CMK (cell line): ENCODE measurements around the gene PRKACB.
A peak's percentile ranks its signal among the peaks of the same experiment; 100 is the strongest.
"Not testable (repeated sequence)": the region's sequence is repeated elsewhere in the genome, so short reads cannot be mapped to it uniquely, and the experiment has no call there.

Experiments
- DNase-seq: peaks from one replicate; pipeline ENCODE4 v3.0.0-alpha.2; 2010; ENCODE audit warnings: low read depth

The PRKACB gene

DNA sequence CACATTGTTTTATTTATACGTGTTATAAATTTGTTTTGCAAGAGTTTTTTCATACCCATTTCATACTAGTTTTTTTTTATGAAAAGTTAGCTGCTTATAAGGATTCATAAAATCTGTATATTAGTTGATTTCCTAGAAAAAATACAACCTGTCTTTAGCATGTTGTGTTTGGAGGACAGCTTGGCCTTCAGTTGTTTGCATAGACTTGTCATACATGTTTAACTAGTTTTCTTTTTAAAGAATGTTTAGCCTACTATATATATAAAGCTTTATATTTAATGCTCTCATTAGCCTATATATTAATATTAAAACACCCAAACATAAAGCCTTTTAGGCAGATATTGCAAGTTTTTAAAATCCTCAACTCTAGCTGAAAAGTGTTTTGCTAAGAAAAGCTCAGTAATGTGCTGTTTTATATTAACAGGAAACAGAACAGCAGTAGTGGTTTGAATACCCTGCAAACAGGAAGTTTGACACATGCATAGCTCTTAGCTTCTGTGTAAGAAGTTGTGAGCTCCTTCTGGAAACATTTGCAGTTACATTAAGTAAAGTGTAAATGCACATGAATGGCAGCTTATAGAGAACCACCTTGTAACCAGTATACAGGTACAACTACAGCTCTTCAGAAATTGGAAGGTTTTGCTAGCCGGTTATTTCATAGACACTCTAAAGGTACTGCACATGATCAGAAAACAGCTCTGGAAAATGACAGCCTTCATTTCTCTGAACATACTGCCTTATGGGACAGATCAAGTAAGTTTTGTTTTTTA is at the start of gene PRKACB:
Gene PRKACB (plus strand): TSS at position 476 of the 770 bp plus-strand sequence. CDS start 91 bp downstream, at position 567.
- DNase-seq: no peak

DNA sequence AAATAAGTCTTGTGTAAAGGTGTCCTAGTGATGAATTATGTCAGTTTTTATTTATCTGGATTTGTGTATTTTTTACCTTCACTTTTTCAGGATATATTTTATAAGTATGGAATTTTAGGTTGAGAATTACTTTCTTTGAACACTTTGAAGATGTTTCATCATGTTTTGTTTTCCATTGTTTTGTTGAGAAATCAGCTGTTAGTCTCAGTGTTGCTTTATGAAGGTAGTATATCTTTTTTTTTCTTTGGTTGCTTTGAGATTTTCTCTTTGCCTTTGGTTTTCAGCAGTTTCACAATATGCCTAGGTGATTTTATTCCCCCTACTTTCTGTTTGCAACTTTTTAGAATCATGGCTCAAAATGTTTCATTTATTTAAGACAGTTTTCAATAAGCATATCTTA is 48.8 kb upstream of the PRKACB start:
- DNase-seq: no peak

DNA sequence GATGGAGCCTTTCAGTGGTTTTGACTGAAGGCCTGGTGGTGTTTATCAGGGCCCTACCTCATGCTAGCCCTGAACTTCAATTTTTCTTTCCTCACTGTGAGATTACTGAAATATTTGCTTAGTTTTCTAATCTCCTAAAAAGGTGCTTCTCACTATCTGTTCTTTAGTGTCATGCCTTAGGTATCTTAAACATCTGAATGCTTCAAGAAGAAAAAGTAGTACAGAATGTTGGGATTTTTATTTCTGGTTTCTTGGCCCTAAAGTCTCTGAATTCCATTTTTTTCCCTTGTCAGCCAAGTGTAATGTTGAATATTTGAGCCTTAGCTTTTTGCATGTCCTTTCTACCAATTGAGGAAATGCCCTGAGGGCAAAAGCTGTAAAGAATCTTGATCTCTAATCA is 47.9 kb upstream of the PRKACB start:
- DNase-seq: no peak

DNA sequence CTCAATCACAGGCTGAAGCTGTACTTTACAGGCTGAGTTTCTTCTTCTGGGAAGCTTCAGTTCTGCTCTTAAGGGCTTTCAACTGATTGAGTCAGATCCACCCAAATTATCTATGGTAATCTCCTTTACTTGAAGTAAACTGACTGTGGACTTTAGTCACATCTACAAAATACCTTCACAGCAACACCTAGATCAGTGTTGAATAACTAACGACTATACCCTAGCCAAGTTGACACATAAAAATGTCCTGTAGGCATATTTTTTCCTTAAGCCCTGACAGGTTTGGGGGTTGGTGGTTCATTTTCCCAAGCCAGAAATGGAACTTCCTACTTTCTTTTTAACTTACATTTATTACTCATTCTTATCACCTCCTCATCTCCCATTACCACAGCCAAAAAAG is 42.9 kb upstream of the PRKACB start:
- DNase-seq: no peak

DNA sequence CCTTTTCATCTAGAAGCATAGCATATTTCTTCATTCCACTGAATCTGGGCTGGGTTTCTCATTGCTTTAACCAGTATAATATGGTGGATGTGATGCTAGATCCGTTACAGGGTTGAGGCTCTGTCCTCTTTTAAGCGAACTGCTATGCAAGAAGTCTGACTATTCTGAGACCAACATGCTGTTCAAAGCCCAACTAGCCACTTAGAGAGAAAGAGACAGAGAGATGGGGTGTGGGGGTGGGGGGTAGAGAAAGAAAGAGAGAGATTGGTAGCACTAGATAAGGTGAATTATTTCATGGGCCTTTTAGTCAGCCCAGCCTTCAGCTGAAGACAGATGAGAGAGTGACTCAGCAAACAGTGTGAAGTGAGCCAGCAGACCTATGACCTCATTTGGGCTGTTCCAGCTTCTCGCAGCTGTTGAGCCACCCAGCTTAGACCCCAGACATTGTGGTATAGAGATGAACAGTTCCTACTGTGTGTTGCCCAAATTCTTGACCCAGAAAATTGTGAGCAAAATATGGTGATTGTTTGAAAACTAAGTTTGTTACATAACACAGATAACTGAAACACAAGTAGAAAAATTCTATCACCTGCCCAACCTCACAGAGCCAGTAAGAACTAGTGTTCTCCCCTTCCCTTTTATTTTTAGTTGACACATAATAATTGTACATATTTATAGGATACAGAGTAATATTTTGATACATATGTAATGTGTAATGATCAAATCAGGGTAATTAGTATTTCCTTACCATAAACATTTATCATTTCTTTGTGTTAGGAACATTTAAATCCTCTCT is 40.7 kb upstream of the PRKACB start:
- DNase-seq: peak; percentile 35

DNA sequence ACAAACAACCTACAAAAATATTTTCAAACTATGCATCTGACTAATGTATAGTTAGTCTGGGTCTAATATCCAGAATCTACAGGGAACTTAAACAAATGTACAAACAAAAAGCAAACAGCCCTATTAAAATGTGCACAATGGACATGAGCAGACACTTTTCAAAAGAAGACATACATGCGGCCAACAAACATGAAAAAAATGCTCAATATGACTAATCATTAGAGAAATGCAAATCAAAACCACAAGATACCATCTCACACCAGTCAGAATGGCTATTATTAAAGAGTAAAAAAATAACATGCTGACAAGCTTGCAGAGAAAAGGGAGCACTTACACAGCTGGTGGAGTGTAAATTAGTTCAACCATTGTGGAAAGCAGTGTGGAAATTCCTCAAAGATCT is 36.5 kb upstream of the PRKACB start:
- not testable (repeated sequence) for DNase-seq

DNA sequence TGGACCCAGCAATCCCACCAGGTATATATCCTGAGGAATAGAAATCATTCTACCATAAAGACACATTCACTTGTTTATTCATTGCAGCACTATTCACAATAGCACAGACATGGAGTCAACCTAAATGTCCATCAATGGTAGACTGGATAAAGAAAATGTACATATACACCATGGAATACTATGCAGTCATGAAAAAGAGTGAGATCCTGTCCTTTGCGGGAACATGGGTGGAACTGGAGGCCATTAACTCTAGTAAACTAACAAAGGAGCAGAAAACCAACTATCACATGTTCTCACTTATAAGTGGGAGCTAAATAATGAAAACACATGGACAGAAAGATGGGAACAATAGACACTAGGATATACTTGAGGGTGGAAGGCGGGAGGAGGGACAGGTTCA is 36.1 kb upstream of the PRKACB start:
- no peak for DNase-seq

DNA sequence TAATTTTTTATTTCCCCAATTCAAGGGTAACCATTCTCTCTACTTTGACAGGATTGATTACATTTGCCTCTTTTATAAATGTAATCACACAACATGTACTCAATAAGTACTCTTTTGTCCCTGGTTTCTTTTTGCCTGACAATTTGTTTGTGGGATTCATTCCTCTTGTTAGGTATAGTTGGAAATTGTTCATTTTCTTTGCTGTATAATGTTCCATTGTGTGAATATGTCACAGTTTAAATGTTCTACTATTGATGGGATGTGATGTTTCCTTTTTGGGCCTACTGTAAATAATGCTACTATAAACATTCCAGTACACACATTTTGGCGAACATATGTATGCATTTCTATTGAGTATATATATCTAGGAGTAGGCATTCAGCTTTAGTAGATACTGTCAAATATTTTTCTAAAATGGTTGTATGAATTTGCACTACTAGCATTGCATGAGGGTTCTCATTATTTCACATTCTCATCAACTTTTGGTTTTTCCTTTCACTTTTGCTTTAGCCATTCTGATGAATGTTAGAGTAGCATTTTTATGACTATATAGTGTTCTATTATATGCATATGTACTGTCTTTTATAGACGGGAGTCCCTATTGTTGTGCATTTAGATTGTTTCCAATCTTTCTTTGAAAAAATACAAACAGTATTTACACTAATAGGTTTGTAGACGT is 35.0 kb upstream of the PRKACB start:
- no peak for DNase-seq

DNA sequence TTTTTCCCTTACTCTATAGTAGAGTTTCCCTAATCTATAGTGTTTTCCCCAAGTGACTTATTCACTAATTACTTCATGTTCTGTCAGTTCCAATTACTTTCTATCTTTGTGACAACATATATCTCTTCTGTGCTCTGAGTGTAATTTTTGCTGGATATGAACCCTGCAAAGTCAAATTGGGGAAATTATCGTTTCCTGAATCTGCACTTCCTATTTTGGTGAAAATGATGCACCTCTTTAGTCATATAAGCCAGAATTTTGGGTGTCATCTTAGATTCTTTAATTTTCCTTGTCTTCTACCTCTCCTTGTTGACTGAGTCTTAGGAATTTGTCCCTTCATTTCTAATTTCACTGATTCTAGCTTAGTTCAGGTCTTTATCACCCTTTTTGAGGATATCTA is 33.4 kb upstream of the PRKACB start:
- DNase-seq: no peak

DNA sequence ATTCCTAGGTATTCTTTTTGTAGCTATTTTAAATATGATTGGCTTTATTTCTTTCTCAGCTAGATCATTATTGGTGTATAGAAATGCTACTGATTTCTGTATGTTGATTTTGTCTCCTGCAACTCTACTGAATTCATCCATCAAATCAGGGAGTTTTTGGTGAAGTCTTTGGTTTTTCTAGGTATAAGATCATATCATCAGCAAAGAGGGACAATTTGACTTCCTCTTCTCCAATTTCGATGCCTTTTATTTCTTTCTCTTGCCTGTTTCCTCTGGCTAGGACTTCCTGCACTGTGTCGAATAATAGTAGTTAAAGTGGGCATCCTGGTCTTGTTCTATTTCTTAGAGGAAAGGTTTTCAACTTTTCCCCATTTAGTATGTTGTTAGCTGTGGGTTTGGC is 27.5 kb upstream of the PRKACB start:
- DNase-seq: no peak

DNA sequence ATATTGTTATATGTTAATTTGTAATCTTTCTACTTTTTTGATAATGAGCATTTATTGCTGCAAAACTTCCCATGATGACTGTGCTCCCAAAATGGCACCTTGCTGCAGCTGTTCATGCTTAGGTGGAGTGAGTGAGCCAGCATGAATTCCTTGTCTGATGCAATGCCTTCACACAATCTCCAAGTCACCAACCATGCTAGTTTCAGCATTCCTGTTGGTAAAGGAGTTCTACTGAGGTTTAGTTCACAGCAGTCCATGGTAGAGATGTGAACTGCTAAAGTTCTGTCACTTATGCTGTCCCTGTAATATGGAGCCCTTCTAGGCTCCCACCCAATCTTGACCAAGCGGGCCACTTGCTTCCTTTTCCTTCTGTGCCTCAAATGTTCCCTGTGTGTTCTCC is 26.2 kb upstream of the PRKACB start:
- no peak for DNase-seq

DNA sequence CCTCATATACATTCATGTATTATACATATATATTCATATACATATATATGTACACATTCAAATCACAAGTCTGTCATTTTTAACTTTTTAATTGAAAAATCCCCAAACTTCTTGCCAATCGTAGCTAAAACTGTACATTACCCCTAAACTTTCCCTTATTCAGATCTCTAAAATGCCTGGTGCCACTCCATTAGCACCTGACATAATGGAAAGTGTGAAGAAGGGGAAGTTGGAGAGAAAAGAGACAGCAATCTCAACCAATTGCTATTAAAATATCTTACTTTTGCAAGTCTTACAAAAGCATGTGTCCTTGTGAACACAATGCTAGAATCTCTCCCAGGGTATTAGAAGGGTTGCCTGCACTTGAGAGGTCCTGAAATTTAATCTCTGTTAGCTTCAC is 22.7 kb upstream of the PRKACB start:
- DNase-seq: no peak

DNA sequence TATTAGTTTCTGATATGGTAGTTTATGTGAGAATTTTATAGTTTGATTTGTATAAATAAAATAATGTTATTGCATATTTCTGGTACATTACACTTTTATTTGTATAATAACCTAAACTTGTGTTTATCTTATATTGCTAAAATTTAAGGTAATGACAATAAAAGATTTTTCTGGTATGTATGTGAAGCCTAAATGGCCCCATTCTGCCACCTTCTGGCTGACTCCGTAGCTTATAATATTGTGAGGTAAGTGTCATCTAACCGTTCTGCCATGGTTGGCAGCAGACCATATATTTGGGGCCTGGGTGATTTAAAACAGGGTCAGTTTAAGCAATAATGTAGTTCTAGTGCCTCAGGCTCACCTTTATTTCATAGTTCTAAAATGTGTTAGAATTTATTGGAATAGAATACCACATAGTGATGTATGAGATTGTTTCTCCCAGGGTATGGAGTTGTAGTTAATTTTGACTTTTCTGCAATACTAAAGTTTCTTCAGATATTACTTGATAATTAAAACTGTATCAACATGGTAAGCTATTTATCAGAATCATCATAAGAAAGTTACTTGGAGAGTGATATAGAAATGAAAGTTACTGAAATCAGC is 21.2 kb upstream of the PRKACB start:
- no peak for DNase-seq

DNA sequence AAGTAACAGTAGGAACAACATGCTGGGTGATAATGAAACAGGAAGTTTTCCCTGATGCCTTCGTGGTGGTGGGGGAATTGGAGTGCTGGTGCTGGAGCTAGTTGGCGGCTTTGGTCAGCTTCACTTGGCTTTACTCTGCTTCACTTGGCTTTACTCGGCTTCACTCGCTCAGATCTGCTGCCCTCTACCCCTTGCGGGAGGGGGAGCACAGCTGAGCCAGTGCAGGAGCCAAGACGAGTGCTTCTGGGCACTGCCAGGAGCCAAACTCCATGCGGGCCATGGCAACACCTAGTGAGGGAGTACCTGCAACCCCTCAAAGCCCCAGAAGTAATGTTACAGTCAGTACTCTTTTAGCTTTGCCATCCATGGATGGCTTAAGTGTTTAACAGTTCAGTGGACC is 10.6 kb upstream of the PRKACB start:
- DNase-seq: no peak

DNA sequence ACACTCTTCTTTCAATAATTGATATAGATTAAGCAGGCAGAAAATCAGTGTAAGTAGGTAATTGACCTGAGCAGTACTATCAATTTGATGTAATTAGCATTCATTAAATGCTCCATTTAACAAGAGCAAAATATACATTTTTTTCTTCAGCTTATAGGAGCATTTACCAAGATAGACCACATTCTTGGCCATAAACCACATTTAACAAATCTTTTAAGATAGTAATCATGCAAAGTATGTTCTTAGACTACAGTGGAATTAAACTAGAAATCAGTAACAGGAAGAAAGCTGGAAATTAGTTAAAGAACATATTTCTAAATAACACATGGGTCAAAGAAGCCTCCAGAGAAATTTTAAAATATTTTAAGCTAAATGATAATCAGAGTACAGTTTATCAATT is 8.7 kb upstream of the PRKACB start:
- DNase-seq: no peak

DNA sequence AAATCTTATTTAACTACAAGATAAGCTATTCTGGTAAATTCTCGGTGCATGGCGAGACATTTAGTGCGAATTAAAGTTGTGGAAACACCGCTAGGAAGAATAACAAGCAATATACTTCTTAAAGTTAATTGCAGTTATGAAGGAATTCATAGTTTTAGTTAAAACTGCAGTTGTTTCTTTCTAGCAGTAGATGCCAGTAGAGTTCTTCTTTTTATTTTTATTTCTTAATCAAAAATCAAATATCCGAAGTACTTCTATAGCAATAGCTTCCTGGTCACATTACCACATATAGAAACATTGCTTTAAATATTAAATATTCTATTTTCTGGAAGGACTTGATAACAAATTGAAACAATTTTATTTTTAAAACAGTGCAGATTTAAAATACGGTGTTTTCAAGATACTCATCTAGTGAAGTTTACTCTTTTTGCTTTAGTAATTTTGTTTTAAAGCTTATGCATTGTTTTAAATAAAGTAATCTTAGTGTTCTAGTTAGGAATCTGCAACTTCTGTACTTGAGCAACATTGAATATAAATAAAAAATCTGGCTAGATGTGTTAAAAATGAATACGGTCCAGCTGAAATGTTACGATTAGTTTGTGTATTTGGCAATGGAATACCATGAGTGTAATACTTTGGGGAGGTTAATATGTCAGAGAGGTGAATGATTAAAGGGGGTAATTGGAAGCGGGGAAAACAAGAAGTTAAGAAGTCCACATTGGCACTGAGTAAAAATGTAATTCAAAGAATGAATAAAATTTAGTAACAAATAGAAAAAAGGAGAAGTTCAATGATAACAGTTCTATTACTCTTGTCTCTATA is 2.7 kb upstream of the PRKACB start:
- DNase-seq: no peak

DNA sequence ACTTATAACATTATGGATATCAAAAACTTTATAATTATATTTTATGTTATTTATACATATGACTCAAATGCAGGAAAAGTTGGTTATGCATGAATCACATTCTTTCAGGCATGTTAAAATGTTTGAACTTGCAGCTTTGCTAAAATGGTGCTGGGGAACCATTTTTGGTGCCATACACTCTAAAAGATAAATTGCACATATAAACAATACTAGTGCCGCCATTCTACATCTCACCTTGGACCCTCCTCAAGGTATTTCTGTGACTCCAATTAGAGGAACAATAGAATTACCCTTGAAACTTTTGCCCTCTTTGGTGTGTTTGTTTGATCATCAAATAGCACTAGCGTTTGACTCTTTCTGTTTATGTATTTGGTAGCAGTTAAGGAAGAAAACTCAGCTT is 997 bp downstream of the PRKACB start:
- DNase-seq: no peak

DNA sequence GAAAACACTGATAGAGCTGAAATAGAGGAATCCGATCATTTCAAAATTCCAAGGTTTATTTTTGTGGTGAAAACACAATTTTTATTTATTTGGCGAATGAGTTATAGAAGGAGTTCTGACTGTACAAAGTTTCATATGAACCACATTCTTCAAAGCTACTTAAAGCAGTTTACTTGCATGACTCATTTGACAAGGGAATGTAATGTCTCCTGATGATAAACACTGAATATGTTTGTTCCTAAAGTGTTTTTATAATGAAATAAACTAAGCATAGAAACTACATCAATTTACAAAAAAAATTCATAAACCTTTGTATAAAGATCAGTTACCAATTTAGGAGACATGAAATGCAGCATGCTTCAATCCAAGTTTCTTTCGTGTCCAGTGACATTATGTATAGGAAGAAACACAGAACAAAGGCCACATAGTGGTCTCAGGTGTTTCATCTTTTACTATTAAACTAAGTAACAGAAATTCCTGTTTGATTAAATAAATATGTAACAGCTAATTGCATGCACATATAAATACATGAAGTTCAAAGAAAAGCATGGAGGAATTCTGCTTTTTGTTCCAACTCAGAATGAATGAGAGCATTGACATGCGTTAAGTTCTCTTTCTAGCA is 2.5 kb downstream of the PRKACB start:
- DNase-seq: no peak

DNA sequence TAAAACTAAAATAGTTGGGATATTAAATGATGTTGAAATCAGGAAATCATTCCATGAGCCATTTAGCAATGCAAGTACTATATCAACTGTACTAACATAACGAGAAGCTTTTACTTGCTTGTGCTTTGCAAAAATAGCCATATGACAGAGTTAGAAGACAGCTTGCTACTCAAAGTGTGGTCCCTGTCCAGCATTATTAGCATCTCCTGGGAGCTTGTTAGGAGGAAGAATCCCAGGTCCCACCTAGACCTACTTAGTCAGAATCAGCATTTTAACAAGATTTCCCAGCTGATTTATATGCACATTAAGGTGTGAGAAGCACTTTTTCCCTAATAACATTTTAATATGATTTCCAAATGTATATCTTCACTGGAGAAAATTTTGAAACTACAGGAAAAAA is 4.7 kb downstream of the PRKACB start:
- DNase-seq: no peak

DNA sequence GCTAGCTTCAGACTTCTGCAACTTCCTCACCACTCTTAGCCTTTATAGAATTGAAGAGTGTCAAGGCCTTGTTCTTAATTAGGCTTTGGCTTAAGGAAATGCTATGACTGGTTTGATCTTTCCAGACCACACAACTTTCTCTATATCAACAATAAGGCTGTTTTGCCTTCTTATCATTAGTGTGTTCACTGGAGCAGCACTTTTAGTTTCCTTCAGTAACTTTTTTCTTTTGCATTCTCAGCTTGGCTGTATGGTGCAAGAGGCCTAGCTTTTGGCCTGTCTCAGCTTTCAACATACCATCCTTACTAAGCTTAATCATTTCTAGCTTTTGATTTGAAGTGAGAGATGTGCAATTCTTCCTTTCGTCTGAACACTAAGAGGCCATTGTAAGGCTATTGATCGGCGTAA is 8.6 kb downstream of the PRKACB start:
- DNase-seq: no peak

DNA sequence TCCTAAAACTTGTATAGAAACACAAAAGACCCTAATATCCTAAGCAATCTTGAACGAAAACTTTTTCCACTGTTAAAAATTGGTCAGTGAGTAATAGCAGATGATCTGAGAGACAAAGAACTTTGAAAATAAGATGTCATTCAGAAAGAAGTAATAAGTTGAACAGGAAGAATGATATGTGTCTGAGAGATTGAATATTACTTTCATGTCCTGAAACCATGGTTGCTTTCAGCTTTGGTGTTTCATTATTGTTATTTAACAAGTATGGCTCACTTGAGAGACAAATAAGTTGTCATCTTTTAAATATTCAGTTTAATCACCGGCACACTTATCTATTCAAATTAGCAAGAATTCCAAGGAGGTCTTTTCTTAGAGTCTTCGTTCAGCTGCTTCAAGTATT is 11.4 kb downstream of the PRKACB start:
- DNase-seq: no peak
